ENCODE measurements around the gene USP11. TPM values are rescaled to one million over a fixed set of nuclear protein-coding genes. Genes with fewer than 3 reads are reported as not detected.
"Not testable (repeated sequence)": the region's sequence is repeated elsewhere in the genome, so short reads cannot be mapped to it uniquely, and the experiment has no call there.

Gene USP11
- total RNA-seq, 1 experiment from 2014 or later = 62.0 TPM

GRCh38 chrX:47284616-47285015 is 51.8 kb downstream of the USP11 start:
- TF ChIP-seq, protein P1, sequence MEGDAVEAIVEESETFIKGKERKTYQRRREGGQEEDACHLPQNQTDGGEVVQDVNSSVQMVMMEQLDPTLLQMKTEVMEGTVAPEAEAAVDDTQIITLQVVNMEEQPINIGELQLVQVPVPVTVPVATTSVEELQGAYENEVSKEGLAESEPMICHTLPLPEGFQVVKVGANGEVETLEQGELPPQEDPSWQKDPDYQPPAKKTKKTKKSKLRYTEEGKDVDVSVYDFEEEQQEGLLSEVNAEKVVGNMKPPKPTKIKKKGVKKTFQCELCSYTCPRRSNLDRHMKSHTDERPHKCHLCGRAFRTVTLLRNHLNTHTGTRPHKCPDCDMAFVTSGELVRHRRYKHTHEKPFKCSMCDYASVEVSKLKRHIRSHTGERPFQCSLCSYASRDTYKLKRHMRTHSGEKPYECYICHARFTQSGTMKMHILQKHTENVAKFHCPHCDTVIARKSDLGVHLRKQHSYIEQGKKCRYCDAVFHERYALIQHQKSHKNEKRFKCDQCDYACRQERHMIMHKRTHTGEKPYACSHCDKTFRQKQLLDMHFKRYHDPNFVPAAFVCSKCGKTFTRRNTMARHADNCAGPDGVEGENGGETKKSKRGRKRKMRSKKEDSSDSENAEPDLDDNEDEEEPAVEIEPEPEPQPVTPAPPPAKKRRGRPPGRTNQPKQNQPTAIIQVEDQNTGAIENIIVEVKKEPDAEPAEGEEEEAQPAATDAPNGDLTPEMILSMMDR (IDR thresholded peaks at IDR 0.05 in 2 of 3, conservative IDR thresholded peaks at IDR 0.05 in 1 of 3; ENCODE audit: borderline replicate concordance in 1 of 3, insufficient read depth in 1 of 3, low read depth in 2 of 3, low read length in 2 of 3) = peak in 2 of 3 experiments; percentile 13 to 17; a peak in 2 of 6 replicates
- H2AFZ ChIP-seq (ENCODE audit: low read depth, low read length, poor library complexity, severe bottlenecking); H3K9ac ChIP-seq (ENCODE audit: low read length); BruUV-seq (replicated peaks); H3K4me3 ChIP-seq (replicated peaks in 1 of 2; ENCODE audit: low read depth in 1 of 2, low read length in 2 of 2); H3K4me2 ChIP-seq (ENCODE audit: low read length); H3K36me3 ChIP-seq (ENCODE audit: control insufficient read depth in 1 of 2, insufficient read depth in 2 of 2, low read length in 2 of 2); H3K4me1 ChIP-seq (ENCODE audit: control insufficient read depth in 1 of 2, insufficient read depth in 2 of 2, low read length in 2 of 2); RAD21 ChIA-PET (ENCODE audit: low non-redundant PET in 1 of 2, low total read pairs in 2 of 2, uncharacterized antibody in 2 of 2, unreplicated experiment in 2 of 2); H3K9me2 ChIP-seq (ENCODE audit: insufficient read depth); H3K79me2 ChIP-seq (ENCODE audit: insufficient read depth, low read length); H3K27me3 ChIP-seq (ENCODE audit: insufficient read depth, low read length); H3K27ac ChIP-seq (ENCODE audit: low read depth, low read length); H4K20me1 ChIP-seq (ENCODE audit: insufficient read depth); DNase-seq (ENCODE audit: low read depth, low spot score); intact Hi-C loops (cut with micrococcal nuclease); H3K9me3 ChIP-seq (ENCODE audit: control insufficient read depth in 1 of 2, insufficient read depth in 1 of 2, low read depth in 1 of 2, low read length in 2 of 2): not testable (repeated sequence)
- ATAC-seq = peak; percentile 58
- ChIA-PET POLR2A (interaction anchor here (0.7 to 0.8 kb wide), 2 partner anchors 9 to 27 kb away, joined by 3 read pairs; no protein-coding TSS in a partner anchor), CTCF (interaction anchor here (1.3 to 1.7 kb wide), 2 partner anchors 28 to 100 kb away, joined by 3 to 5 read pairs; no protein-coding TSS in a partner anchor)

GRCh38 chrX:47285836-47286320 is 53.1 kb downstream of the USP11 start:
- ChIA-PET POLR2A (no interaction called here), RAD21 (ENCODE audit: low non-redundant PET in 1 of 2, low total read pairs in 2 of 2, uncharacterized antibody in 2 of 2, unreplicated experiment in 2 of 2) (no interaction called here)
- no peak for ATAC-seq

More at GRCh38 chrX:47285836-47286320, 53.1 kb downstream of the USP11 start:
- H2AFZ ChIP-seq (ENCODE audit: low read depth, low read length, poor library complexity, severe bottlenecking) = no peak overlapping the region
- H4K20me1 ChIP-seq (ENCODE audit: insufficient read depth) = no peaks in the 10 kb centered on the region
- CTCF ChIA-PET = interaction anchor here (1.7 kb wide), 1 partner anchor 27 kb away, joined by 5 read pairs; no protein-coding TSS in a partner anchor
- no peaks in the 10 kb centered on the region for H3K27me3 ChIP-seq (ENCODE audit: insufficient read depth, low read length)
- BruUV-seq (replicated peaks) = no TSS peak
- no peak overlapping the region for H3K4me2 ChIP-seq (ENCODE audit: low read length)
- no peak overlapping the region for H3K27ac ChIP-seq (ENCODE audit: low read depth, low read length)
- no peaks in the 10 kb centered on the region for H3K4me1 ChIP-seq (ENCODE audit: control insufficient read depth in 1 of 2, insufficient read depth in 2 of 2, low read length in 2 of 2)
- H3K36me3 ChIP-seq (ENCODE audit: control insufficient read depth in 1 of 2, insufficient read depth in 2 of 2, low read length in 2 of 2) = no peaks in the 10 kb centered on the region
- TF ChIP-seq SP1 (IDR thresholded peaks at IDR 0.05; ENCODE audit: low read depth) (no peak), RAD21 (IDR thresholded peaks at IDR 0.05; ENCODE audit: low read depth) (no peak), REST (IDR thresholded peaks at IDR 0.05; ENCODE audit: low read depth) (no peak), POLR2AphosphoS5 (IDR thresholded peaks at IDR 0.05; ENCODE audit: low read depth, low read length) (no peak), YY1 (IDR thresholded peaks at IDR 0.05; ENCODE audit: extremely low read depth, insufficient replicate concordance, low read depth, low read length) (no peak), POLR2A (IDR thresholded peaks at IDR 0.05; ENCODE audit: borderline replicate concordance, extremely low read depth, insufficient read depth, insufficient read length) (no peak), ELF1 (IDR thresholded peaks at IDR 0.05; ENCODE audit: borderline replicate concordance, low read depth) (no peak)
- H3K9me2 ChIP-seq (ENCODE audit: insufficient read depth) = no peaks in the 10 kb centered on the region
- no peaks in the 10 kb centered on the region for H3K79me2 ChIP-seq (ENCODE audit: insufficient read depth, low read length)
- H3K4me3 ChIP-seq (replicated peaks in 1 of 2; ENCODE audit: low read depth in 1 of 2, low read length in 2 of 2) = no peak overlapping the region
- no peak for DNase-seq (ENCODE audit: low read depth, low spot score)
- no peak overlapping the region for H3K9ac ChIP-seq (ENCODE audit: low read length)
- H3K9me3 ChIP-seq (ENCODE audit: control insufficient read depth in 1 of 2, insufficient read depth in 1 of 2, low read depth in 1 of 2, low read length in 2 of 2) = no peaks in the 10 kb centered on the region
- intact Hi-C loops (cut with micrococcal nuclease) = no loop called here
